GF-D8 (cell line): ENCODE results near the gene DUSP2.

ENCODE experiments used
- DNase-seq: peaks from one replicate; lab custom pipeline; 2025; lab: John Stamatoyannopoulos, UW

Gene DUSP2

DNA sequence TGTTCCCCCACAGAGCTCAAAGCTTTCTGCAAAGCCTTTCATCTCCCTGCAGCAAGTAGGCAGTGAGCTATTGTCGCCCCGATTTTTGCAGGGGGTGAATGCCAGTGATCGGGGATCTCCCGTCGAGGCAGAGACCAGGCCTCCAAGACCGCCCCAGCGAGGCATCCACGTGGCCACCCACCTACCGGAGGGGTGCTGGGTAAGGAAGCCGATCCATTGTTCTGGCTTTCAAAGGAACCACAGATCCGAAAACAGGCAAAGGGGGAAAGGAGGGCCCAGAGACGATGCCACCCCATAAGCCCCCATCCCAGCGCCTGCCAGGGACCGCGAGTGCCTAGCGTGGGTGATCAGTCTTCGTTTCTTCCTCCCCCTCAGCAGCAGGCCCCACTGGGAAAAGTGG, 31.3 kb downstream of the DUSP2 start:
- no peak for DNase-seq

DNA sequence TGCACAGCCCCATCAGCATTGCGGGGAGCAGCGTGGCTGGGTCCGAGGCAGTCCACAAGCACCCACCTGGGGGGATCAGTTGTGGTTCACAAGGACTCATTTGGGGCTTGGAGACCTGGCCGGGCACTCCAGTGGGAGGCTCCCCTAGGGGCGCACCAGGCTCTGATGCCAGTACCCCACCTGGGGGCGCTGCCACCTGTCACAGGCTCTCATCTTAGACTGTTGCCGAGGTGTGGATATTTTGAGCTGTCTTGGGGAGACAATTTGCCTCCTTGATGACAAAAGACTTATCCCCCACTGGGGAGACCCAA, 31.9 kb downstream of the DUSP2 start:
- DNase-seq, result no peak

- DNase-seq, result no peak
Observed at GRCh38 chr2:96112501-96113366, 32.5 kb downstream of the DUSP2 start.

DNA sequence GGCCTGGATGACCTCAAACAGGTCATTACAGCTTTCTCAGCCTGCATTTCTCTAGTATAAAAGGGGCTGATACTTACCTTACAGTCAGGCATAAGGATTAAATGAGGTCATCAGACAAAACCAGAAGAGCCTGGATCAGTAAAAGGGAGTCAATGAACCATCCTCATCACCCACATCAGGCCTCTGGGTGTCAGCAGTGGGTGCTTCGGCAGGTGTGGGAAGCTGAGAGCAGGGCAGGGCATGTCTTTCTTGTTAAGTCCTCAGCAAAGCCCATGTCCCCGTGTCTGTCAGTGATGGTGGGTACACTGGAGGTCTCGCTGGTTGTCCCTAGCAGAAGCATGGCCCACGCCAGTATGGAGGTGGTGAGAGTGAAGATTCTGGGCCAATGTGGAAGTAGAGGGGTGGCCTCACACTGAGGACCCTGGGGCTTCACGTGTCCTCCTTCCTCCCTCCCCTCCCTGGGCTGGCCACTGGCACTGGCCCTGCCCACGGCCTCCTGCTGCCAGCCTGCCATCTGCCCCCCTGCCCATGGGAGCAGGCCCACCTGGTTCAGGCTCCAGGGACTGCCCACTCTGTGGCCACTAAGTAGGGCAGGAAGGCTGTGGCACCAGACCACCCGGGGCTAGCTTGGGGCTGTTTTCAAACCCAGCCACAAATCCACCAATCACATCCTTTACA, 33.3 kb downstream of the DUSP2 start:
- DNase-seq, result no peak

GRCh38 chr2:96111257-96111640, 34.0 kb downstream of the DUSP2 start:
- no peak for DNase-seq

- no peak for DNase-seq
Observed at GRCh38 chr2:96110621-96111256, 34.5 kb downstream of the DUSP2 start.

DNA sequence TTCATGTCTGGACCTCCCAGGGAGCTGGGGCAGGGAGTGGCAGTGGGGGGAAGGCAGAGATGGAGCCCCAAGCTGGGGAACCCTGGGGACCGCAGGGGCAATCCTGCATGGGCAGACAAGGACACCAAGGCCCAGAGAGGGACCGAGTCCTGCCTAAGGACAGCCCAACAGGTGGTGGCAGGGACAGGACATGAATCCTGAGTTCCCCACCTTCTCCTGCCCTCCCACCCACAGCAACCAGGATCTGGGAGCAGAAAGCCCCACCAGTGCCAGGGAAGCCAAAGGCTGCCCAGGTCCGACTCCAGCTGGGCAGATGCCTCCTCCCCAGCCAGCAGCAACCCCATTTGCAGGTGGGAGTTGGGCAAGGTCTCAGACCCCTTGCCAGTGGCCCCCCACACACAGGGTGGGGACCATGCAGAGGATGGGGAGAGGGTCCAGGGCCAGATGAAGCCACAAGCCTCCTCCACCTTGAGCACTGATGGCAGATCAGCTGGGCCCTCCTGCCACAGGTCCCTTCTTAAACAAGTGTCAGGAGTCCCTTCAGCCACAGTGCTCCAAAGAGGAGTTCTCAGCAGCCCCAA, 35.2 kb downstream of the DUSP2 start:
- no peak for DNase-seq

- no peak for DNase-seq
Observed at GRCh38 chr2:96109361-96109680, 35.9 kb downstream of the DUSP2 start.

- DNase-seq, result no peak
Observed at GRCh38 chr2:96108541-96109360, 36.5 kb downstream of the DUSP2 start.

DNA sequence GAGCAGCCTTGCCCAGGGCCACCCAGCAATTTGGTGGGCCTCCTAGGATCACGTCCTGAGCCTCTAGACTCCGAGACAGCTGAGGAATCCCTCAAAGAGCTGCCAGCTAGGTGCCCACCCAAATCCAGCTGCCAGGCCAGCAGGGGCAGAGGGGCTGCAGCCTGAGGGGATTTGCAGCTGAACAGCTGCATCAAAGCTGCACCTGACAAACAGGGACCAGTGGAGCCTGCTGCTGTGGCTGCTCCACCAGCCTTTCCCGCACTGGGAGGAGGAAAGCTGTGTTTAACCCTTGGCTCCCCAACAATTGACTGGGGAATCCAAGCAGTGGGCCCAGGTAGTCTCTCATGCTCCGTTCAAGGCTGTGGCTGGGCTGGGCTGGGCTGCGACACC, 37.1 kb downstream of the DUSP2 start:
- no peak for DNase-seq

DNA sequence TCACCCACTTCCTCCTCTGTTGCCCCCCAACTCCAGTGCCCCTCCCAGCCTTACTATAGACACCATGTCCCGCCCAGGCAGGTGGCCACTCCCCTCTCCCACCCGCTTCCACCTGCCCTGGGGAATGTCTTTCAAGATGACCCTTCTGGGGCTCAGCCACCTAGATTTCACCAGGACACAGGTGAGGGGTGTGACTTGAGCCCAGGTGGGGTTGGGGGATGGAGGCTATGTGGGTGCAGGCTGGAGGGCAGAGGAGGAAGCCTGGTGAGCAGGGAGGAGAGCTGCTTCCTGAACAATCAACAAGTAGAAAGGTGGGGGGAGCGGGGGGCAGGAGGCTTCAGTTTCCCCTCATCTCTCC, 37.6 kb downstream of the DUSP2 start:
- no peak for DNase-seq

- DNase-seq, result no peak
Observed at GRCh38 chr2:96106991-96107707, 38.1 kb downstream of the DUSP2 start.

DNA sequence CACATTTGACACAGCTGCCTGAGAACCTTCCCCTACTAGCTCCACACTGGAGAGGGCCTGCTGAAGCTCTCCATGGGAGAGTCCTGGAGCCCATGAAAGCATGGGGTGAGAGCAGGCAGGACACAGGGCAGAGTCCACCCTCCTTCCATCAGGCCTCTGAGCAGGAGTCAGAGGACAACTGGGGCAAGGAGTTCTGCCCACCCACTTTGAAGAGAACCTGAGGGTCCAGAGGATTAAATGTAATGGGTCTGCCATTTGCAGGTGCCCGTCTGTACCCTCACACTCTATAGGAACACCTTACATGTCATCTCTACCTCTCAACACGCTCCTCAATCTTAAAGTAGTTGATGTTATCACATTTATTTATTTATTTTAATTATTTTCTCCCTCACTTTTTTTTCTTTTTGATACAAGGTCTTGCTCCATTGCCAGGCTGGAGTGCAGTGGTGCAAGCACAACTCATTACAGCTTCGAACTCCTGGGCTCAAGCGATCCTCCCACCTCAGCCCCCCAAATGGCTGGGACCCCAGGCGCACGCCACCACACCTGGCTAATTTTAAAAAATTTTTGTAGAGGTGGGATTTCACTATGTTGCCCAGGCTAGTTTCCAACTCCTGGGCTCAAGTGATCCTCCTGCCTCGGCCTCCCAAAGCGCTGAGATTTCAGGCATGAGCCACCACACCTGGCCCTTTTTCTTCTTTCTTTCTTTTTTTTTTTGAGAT, 39.1 kb downstream of the DUSP2 start:
- DNase-seq, result no peak

GRCh38 chr2:96105152-96105915, 39.9 kb downstream of the DUSP2 start:
- no peak for DNase-seq

DNA sequence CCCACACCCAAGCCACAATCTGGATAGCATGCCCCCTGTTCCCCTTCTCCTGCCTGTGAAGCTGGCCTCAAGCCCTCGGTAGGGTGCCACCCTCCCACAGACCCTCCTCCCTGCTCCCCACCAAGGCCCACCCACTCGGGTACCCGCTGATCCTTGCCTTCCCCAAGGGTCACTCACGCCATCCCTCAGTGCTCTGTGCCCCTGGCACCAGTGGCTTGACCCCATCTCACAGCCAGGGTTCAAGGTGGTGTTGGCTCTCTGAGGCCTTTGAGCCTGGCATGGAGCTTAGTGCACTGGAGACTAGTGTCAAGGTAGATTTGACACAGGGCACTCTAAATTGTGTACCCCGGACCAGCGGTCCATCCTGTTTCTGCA, 40.8 kb downstream of the DUSP2 start:
- DNase-seq, result no peak

- no peak for DNase-seq
Observed at GRCh38 chr2:96103761-96104486, 41.3 kb downstream of the DUSP2 start.

- no peak for DNase-seq
Observed at GRCh38 chr2:96103187-96103601, 42.0 kb downstream of the DUSP2 start.

GRCh38 chr2:96102596-96103186, 42.5 kb downstream of the DUSP2 start:
- no peak for DNase-seq

DNA sequence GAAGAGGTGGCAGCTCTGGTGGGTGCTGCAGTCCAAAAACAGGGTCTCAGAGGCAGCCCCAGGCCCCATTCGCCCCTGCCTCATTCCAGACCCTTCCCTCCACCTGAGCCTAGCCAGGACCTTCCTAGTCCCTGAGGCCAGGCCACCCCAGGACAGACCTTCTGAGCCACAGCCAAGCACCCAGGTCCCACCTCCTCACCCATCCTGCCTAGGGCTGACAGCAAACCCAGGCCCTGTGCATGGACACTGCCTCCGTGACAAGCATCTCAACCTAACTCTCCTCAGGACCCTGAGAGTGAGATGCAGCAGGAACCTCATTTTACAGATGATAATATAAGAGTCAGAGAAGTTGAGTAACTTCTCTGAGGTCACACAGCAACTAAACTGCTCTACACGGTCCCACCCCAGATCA, 44.3 kb downstream of the DUSP2 start:
- no peak for DNase-seq
